HepG2 (cell line): ENCODE data around the gene RAB32. TPM values are rescaled to one million over a fixed set of nuclear protein-coding genes. Genes with fewer than 3 reads are reported as not detected.

Experiments
- ERF ChIP-seq: IDR thresholded peaks from 2 replicates; pipeline ENCODE4 v1.6.1; 2018; ENCODE audit warnings: missing biosample characterization, missing genetic modification reagents
- GPBP1L1 ChIP-seq: sonication (generic); formaldehyde crosslinking; IDR thresholded peaks from 2 replicates; pipeline ENCODE4 v1.5.0; 2020; ENCODE audit warnings: mild to moderate bottlenecking, missing genetic modification reagents
- MED8 ChIP-seq: sonication (generic); formaldehyde crosslinking; IDR thresholded peaks from 2 replicates; pipeline ENCODE4 v1.8.1; 2023; ENCODE audit warnings: mild to moderate bottlenecking, missing genetic modification reagents; ENCODE audit not compliant: insufficient replicate concordance
- NFKBIZ ChIP-seq: IDR thresholded peaks from 2 replicates; pipeline ENCODE4 v1.6.1; 2018; ENCODE audit warnings: missing genetic modification reagents, missing compliant biosample characterization
- NR0B2 ChIP-seq: sonication (generic); formaldehyde crosslinking; IDR thresholded peaks from 2 replicates; pipeline ENCODE4 v1.4.0; 2020; ENCODE audit warnings: mild to moderate bottlenecking, missing genetic modification reagents
- NR1H2 ChIP-seq: sonication (generic); formaldehyde crosslinking; IDR thresholded peaks from 2 replicates; pipeline ENCODE4 v1.8.1; 2022; ENCODE audit warnings: low read depth, missing genetic modification reagents, borderline replicate concordance
- RFXANK ChIP-seq: IDR thresholded peaks from 2 replicates; pipeline ENCODE4 v1.6.1; 2016
- RXRA ChIP-seq: sonication (generic); formaldehyde crosslinking; IDR thresholded peaks from 2 replicates; pipeline ENCODE4 v1.5.1; 2020; ENCODE audit warnings: missing genetic modification reagents
- RXRB ChIP-seq: IDR thresholded peaks from 2 replicates; pipeline ENCODE4 v1.6.1; 2016; ENCODE audit warnings: borderline replicate concordance, missing genetic modification reagents, missing compliant biosample characterization
- SMC3 ChIP-seq: IDR thresholded peaks from 2 replicates; pipeline ENCODE4 v1.6.1; 2011; ENCODE audit warnings: low read length, improper control_type of control experiment
- XRCC5 ChIP-seq: fragments of 200-400 bp; formaldehyde crosslinking; optimal IDR thresholded peaks from 2 replicates; pipeline ENCODE3; 2017; ENCODE audit warnings: mild to moderate bottlenecking, low read length
- ZKSCAN1 ChIP-seq: fragments of 150-350 bp; IDR thresholded peaks from 2 replicates; pipeline ENCODE4 v1.6.1; 2014; ENCODE audit warnings: low read length
- ZNF788 ChIP-seq: sonication (generic); formaldehyde crosslinking; IDR thresholded peaks from 2 replicates; pipeline ENCODE4 v1.5.0; 2020; ENCODE audit warnings: mild to moderate bottlenecking, missing genetic modification reagents, borderline replicate concordance
- ZSCAN25 ChIP-seq: sonication (generic); formaldehyde crosslinking; IDR thresholded peaks from 2 replicates; pipeline ENCODE4 v1.8.0; 2022; ENCODE audit warnings: mild to moderate bottlenecking, missing genetic modification reagents
- polyA plus RNA-seq, 8 experiments: library from polyadenylated mRNA; depleted of rRNA in 3 of 8; stranded (reverse) in 7 of 8; unstranded in 1 of 8; fragments of >200 nt; fragmentation: Illumina TruSeq in 4 of 8; extraction: Trizol in 4 of 8; gene quantifications; 2 replicates each; pipeline versions ENCODE4 v1.2.1 to v1.2.3, GENCODE V29; 2011 to 2016; ENCODE audit warnings: low read depth in 4 of 8, missing spikeins in 1 of 8, mixed read lengths in 1 of 8; ENCODE audit not compliant: insufficient read depth in 1 of 8
- total RNA-seq, 5 experiments: library from RNA; depleted of rRNA; stranded (reverse); fragments of >200 nt; fragmentation: Illumina TruSeq; extraction: Trizol; gene quantifications; 2 replicates each; pipeline ENCODE4 v1.2.3, GENCODE V29; 2016; ENCODE audit warnings: low read depth in 1 of 5
- TF ChIP-seq, protein P1 (sequence below): sonication (generic); formaldehyde crosslinking; IDR thresholded peaks from 2 replicates; pipeline ENCODE4 v1.8.1; 2023; ENCODE audit warnings: mild to moderate bottlenecking, missing genetic modification reagents
- TF ChIP-seq, protein P2 (sequence below): sonication (generic); formaldehyde crosslinking; IDR thresholded peaks from 2 replicates; pipeline ENCODE4 v1.4.0; 2020; ENCODE audit warnings: missing genetic modification reagents, borderline replicate concordance
- TF ChIP-seq, protein P3 (sequence below): sonication (generic); formaldehyde crosslinking; IDR thresholded peaks from 2 replicates; pipeline ENCODE4 v1.5.0; 2020; ENCODE audit warnings: mild to moderate bottlenecking, missing genetic modification reagents, borderline replicate concordance
- TF ChIP-seq, protein P4 (sequence below): sonication (generic); formaldehyde crosslinking; IDR thresholded peaks from 2 replicates; pipeline ENCODE4 v1.5.1; 2020; ENCODE audit warnings: mild to moderate bottlenecking, missing genetic modification reagents, borderline replicate concordance

The RAB32 gene
- total and polyA plus RNA-seq, 2 of the 13 experiments (the other 11 are each of a cell fraction or from before 2014, with no cell fraction given), result 43.7 to 93.9 TPM

- TF ChIP-seq GPBP1L1 (CRISPR knock-in tag) (no peak), NR0B2 (CRISPR knock-in tag) (0 out of 2 replicates have a peak, but pooled peaks have one; percentile 15), ZKSCAN1 (no peak), RXRA (CRISPR knock-in tag) (no peak), NFKBIZ (CRISPR knock-in tag) (no peak), RFXANK (0 out of 2 replicates have a peak, but pooled peaks have one; percentile 30), RXRB (CRISPR knock-in tag) (no peak; the same call in 1 of the 2 replicates), ERF (0 out of 2 replicates have a peak, but pooled peaks have one; percentile 43), ZSCAN25 (CRISPR knock-in tag) (no peak), SMC3 (peak; percentile 24; the same call in 1 of the 2 replicates), ZNF788 (CRISPR knock-in tag) (no peak), XRCC5 (no peak), NR1H2 (0 out of 2 replicates have a peak, but pooled peaks have one; percentile 38), MED8 (CRISPR knock-in tag) (no peak)
- TF ChIP-seq, protein P1, sequence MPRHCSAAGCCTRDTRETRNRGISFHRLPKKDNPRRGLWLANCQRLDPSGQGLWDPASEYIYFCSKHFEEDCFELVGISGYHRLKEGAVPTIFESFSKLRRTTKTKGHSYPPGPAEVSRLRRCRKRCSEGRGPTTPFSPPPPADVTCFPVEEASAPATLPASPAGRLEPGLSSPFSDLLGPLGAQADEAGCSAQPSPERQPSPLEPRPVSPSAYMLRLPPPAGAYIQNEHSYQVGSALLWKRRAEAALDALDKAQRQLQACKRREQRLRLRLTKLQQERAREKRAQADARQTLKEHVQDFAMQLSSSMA (CRISPR knock-in tag), result 0 out of 2 replicates have a peak, but pooled peaks have one; percentile 16
- TF ChIP-seq, protein P2, sequence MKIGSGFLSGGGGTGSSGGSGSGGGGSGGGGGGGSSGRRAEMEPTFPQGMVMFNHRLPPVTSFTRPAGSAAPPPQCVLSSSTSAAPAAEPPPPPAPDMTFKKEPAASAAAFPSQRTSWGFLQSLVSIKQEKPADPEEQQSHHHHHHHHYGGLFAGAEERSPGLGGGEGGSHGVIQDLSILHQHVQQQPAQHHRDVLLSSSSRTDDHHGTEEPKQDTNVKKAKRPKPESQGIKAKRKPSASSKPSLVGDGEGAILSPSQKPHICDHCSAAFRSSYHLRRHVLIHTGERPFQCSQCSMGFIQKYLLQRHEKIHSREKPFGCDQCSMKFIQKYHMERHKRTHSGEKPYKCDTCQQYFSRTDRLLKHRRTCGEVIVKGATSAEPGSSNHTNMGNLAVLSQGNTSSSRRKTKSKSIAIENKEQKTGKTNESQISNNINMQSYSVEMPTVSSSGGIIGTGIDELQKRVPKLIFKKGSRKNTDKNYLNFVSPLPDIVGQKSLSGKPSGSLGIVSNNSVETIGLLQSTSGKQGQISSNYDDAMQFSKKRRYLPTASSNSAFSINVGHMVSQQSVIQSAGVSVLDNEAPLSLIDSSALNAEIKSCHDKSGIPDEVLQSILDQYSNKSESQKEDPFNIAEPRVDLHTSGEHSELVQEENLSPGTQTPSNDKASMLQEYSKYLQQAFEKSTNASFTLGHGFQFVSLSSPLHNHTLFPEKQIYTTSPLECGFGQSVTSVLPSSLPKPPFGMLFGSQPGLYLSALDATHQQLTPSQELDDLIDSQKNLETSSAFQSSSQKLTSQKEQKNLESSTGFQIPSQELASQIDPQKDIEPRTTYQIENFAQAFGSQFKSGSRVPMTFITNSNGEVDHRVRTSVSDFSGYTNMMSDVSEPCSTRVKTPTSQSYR (CRISPR knock-in tag), result no peak
- TF ChIP-seq, protein P3, sequence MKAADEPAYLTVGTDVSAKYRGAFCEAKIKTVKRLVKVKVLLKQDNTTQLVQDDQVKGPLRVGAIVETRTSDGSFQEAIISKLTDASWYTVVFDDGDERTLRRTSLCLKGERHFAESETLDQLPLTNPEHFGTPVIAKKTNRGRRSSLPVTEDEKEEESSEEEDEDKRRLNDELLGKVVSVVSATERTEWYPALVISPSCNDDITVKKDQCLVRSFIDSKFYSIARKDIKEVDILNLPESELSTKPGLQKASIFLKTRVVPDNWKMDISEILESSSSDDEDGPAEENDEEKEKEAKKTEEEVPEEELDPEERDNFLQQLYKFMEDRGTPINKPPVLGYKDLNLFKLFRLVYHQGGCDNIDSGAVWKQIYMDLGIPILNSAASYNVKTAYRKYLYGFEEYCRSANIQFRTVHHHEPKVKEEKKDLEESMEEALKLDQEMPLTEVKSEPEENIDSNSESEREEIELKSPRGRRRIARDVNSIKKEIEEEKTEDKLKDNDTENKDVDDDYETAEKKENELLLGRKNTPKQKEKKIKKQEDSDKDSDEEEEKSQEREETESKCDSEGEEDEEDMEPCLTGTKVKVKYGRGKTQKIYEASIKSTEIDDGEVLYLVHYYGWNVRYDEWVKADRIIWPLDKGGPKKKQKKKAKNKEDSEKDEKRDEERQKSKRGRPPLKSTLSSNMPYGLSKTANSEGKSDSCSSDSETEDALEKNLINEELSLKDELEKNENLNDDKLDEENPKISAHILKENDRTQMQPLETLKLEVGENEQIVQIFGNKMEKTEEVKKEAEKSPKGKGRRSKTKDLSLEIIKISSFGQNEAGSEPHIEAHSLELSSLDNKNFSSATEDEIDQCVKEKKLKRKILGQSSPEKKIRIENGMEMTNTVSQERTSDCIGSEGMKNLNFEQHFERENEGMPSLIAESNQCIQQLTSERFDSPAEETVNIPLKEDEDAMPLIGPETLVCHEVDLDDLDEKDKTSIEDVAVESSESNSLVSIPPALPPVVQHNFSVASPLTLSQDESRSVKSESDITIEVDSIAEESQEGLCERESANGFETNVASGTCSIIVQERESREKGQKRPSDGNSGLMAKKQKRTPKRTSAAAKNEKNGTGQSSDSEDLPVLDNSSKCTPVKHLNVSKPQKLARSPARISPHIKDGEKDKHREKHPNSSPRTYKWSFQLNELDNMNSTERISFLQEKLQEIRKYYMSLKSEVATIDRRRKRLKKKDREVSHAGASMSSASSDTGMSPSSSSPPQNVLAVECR (CRISPR knock-in tag), result no peak; the same call in 1 of the 2 replicates
- TF ChIP-seq, protein P4, sequence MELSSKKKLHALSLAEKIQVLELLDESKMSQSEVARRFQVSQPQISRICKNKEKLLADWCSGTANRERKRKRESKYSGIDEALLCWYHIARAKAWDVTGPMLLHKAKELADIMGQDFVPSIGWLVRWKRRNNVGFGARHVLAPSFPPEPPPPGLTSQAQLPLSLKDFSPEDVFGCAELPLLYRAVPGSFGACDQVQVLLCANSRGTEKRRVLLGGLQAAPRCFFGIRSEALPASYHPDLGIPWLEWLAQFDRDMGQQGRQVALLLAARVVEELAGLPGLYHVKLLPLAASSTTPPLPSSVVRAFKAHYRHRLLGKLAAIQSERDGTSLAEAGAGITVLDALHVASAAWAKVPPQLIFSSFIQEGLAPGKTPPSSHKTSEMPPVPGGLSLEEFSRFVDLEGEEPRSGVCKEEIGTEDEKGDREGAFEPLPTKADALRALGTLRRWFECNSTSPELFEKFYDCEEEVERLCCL (CRISPR knock-in tag), result no peak
Observed at GRCh38 chr6:146543211-146543939, at the start of gene RAB32 (continued).
